ENCODE results near the gene DNHD1.
"Not testable (repeated sequence)": the region's sequence is repeated elsewhere in the genome, so short reads cannot be mapped to it uniquely, and the experiment has no call there.

Gene DNHD1

DNA sequence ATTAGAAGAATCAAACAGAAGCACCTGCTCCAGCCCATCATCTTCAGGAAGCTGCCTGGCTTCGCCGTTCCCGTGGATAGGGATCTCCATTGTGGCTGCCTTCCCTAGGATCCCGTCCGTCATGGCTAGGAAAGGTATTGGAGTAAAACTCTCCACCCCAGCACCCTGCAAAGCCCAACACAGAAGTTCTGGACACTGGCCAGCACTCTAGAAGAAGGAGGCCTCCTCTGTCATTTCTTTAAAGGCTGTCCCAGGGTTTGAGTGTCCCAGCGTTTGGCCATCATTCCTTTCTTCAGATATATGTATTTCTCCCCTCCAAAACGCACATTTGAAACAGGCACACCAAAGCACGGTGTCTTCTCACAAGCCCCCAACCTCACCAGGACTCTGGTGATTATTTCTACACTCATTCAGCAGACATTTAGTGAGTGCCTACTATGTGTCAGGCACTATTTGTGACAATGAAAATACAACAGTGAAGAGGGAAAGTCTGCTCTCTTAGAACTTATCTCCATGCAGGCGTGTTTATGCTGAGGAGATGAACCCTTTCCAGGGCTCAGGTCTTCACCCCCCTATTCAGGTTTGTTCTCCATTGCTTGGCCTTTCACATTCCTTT, 16.7 kb upstream of the DNHD1 start:
- peak; percentile 15 for DNase-seq

- peak; percentile 98 for DNase-seq
Observed at GRCh38 chr11:6481012-6481923, 15.8 kb upstream of the DNHD1 start, which contains the start of the genes ARFIP2 and TIMM10B. Gene ARFIP2 (minus strand): TSS chr11:6481331. CDS start chr11:6480421, 910 bp downstream. Gene TIMM10B (plus strand): TSS chr11:6481501. CDS start chr11:6481517, 16 bp downstream.

DNA sequence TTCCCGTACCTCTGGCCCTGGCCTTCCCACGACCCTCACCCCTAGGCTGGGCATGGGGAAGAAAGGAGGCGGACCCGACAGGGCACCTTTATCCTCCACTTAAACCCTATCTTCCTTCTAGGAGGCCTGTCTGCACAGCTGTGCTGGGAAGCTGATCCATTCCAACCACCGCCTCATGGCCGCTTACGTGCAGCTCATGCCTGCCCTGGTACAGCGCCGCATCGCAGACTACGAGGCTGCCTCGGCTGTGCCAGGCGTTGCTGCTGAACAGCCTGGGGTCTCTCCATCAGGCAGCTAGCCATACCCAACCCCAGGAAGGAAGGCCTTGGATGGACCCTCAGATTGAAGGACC, 15.2 kb upstream of the DNHD1 start:
- peak; percentile 13 for DNase-seq

GRCh38 chr11:6482441-6482840, 14.6 kb upstream of the DNHD1 start:
- no peak for DNase-seq

GRCh38 chr11:6483015-6483414, 14.1 kb upstream of the DNHD1 start:
- no peak for DNase-seq

- no peak for DNase-seq
Observed at GRCh38 chr11:6485661-6486060, 11.4 kb upstream of the DNHD1 start.

DNA sequence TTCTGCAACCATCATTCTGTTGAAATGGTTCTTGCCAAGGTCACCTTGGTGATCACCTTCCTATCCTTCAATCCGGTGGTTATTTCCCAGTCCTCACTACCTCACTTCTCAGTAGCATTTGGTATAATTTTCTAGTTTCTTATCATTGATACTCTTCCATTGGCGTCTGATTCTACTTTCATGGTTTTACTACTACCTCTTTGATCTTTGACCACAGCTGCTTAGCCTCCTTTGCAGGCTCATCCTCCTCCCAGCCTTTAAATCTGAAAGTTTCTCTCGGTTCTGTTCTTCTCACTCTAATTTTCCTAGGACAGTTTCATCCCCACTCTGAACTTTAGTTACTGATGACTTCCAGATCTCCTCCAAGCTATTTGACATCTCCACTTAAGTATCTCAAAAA, 10.8 kb upstream of the DNHD1 start:
- no peak for DNase-seq

DNA sequence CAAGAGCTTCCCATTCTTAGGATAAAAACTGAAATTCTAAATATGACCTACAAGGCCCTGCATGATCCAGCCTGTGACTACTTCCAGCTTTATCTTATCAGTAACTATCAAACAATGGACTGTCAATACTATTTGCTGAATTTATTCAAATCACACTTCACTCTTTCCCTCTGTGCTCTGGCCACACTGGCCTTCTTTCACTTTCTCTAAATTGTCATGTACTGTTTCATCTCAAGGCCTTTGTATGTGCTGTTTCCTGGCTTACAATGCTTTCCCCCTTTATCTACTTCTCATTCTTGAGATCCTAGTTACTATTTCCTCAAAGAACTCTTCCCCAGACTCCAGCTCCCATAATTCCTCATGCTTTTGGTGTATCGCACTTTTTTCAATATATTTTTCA, 10.1 kb upstream of the DNHD1 start:
- DNase-seq, result no peak

DNA sequence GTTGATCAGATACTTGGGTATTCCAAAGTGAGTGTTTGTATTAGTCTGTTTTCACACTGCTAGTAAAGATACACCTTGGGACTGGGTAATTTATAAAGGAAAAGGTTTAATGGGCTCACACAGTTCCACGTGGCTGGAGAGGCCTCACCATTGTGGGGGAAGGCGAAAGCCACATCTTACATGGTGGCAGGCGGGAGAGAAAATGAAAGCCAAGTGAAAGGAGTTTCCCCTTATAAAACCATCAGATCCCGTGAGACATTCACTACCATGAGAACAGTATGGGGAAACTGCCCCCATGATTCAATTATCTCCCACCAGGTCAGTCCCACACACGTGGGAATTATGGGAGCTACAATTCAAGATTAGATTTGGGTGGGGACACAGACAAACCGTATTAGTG, 8.7 kb upstream of the DNHD1 start:
- DNase-seq, result no peak

DNA sequence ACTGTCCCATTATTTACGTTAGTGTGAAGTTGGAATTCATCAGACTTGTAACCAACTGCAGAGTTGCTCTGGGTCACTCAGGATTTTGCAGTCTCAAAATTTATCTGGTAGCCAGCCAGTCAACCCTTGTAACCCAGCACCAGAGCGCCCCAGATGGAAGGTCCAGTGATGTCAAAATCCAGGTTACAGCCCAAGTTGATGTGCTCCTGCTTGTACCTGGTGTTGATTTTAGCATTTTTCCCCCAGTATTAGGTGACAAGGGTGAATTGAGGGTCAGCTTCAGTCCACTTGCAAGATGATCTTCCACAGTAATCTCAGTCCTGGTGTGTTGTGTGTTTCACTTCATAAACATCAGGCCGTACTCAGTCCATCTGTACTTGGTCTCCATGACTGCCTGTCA, 8.3 kb upstream of the DNHD1 start:
- DNase-seq, result no peak

- no peak for DNase-seq
Observed at GRCh38 chr11:6489306-6489705, 7.8 kb upstream of the DNHD1 start.

DNA sequence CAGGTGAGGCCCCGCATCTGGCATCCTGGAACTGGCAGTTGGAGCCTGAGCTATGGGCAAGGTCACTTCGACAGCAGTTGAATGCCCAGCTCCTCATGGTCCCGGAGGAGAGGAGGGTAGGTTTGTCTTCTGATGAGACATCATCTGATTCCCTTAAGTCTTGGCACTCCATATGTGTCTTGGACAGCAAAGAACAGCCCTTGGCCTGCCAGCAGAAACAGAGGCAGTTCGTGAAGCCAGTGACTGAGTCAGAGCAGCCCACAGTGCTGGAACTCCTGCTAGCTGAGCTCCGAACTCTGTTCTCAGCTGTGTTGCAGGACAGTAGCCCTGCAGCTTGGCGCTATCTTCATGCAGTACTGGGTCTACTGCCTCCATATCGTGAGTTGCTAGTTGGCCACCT, 1.0 kb downstream of the DNHD1 start:
- DNase-seq, result no peak

- no peak for DNase-seq
Observed at GRCh38 chr11:6498544-6498943, 1.5 kb downstream of the DNHD1 start.

- no peak for DNase-seq
Observed at GRCh38 chr11:6502382-6502781, 5.3 kb downstream of the DNHD1 start.

- no peak for DNase-seq
Observed at GRCh38 chr11:6504166-6504565, 7.1 kb downstream of the DNHD1 start.

- DNase-seq, result peak; percentile 66
Observed at GRCh38 chr11:6505577-6506240, 8.6 kb downstream of the DNHD1 start.

DNA sequence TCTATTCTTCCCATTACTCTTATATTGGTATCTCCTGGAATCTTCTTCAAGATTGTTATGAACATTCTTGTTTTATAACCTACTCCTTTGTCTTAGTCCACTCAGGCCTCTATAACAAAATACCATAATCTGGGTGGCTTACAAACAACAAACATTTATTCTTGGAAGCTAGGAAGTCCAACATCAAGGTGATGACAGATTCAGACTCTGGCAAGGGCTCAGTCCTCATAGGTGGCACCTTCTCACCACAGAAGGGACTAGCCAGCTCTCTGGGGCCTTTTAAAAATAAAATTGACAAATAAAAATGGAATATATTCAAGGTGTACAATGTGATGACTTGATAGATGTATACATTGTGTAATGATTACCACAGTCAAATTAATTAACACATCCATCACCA, 19.8 kb downstream of the DNHD1 start:
- no peak for DNase-seq

DNA sequence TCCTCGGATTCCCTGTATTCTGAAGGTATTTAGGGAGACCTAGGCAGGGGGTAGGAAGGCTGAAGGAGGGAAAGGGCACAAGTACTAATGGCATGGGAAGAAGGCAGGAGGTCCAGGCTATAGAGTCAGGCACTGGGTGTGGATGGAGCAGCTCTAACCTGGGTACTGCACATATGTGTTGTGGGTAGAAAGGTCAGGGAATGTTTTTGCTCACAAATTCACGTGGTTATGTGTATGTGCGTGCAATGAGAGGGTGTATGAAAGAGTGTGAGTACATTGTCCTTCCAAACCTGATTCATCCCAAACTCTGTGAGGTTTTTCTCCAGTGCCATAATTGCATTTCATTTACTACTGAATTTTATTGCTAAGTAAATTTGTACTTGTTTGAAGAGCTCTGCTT, 23.2 kb downstream of the DNHD1 start:
- DNase-seq, result no peak

DNA sequence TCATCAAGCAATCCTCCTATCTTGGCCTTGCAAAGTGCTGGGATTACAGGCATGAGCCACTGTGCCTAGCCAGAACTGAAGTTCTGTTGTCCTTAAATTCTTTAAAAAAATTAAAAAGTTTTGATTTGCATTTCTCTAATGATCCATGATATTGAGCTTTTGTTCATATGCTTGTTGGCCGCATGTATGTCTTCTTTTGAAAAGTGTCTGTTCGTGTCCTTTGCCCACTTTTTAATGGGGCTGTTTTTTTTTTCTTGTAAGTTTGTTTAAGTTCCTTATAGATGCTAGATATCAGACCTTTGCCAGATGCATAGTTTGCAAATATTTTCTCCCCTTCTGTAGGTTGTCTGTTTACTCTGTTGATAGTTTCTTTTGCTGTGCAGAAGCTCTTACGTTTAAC, 24.9 kb downstream of the DNHD1 start:
- not testable (repeated sequence) for DNase-seq

DNA sequence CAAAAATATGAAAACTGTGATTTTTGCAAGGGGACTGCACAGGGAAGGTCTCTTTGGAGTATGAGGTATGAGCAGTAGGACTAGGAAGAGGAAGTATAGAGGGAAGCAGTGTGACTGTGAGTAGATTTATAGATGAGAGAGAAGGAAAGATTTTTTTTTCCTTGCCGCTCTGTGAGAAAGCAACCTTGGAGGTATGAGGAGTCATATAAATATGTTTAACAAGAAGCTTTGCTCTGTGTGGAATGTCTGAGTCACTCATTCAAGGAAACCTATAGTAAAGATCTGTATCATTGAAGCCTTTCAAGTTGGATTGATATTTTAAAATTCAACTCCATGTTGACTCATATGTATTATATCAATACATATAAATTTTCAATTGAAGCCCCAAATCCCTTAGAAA, 26.2 kb downstream of the DNHD1 start:
- DNase-seq, result peak; percentile 83

GRCh38 chr11:6526411-6527135, 29.5 kb downstream of the DNHD1 start:
- DNase-seq, result no peak

GRCh38 chr11:6529266-6529665, 32.2 kb downstream of the DNHD1 start:
- no peak for DNase-seq

DNA sequence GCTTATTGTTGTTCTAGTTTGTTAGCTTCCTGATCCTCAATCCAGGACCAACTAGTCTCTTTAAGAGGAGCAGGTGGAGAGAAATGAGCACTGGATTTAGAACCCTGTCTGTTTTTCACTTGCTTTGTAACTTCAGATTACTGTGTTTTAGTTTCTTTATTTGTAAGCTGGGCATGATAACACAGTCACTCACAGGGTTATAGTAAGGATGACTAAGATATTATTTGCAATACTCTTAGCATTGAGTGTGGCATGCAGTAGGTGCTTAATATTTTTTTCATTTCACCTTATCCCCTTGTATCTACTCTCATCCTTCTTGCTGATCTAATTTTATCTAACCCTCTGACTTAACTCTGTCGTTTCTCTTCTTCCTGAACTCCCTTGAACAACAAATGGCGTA, 33.8 kb downstream of the DNHD1 start:
- DNase-seq, result no peak
